ENCODE measurements around the gene MYH7B.

The MYH7B gene

GRCh38 chr20:34992751-34993417, 37.2 kb downstream of the MYH7B start:
- DNase-seq (ENCODE audit: low read depth): no peak

GRCh38 chr20:34993941-34994508, 38.4 kb downstream of the MYH7B start:
- no peak for DNase-seq (ENCODE audit: low read depth)

DNA sequence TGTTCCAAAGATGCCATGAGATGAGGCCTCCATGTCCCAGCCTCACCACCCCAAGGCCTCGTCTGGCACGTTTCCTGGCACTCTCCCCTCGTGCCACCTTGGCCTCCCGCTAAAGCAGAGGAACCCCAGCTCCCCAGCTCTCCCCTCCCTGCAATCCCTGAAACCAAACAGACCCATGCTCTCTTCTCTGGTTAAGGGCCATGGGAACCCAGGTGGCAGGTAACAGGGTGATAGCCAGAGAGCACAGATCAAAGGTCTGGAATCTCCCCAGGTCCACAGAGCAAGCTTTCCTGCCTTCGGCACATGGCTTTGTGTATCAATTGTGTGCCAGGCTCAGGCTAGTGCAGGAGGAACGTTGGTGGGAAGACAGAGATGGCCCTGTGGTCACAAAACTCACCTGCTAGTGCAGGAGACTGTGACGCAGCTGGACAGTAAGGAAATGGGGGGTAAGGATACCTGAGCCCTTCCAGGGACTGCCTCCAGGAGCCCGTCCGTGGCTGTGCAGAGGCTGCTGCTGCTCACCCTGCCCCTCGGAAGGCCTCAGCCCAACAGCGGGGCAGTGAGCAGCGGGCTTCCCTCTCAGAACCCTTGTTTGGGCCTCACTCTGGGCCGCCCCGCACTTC, 39.0 kb downstream of the MYH7B start:
- no peak for DNase-seq (ENCODE audit: low read depth)

GRCh38 chr20:34995192-34995591, 39.5 kb downstream of the MYH7B start:
- no peak for DNase-seq (ENCODE audit: low read depth)

- no peak for DNase-seq (ENCODE audit: low read depth)
These were observed 40.0 kb downstream of the MYH7B start for GRCh38 chr20:34995696-34996095.

- no peak for DNase-seq (ENCODE audit: low read depth)
These were observed 40.8 kb downstream of the MYH7B start for GRCh38 chr20:34996243-34997028.

- no peak for DNase-seq (ENCODE audit: low read depth)
These were observed 41.5 kb downstream of the MYH7B start for GRCh38 chr20:34997131-34997561.

DNA sequence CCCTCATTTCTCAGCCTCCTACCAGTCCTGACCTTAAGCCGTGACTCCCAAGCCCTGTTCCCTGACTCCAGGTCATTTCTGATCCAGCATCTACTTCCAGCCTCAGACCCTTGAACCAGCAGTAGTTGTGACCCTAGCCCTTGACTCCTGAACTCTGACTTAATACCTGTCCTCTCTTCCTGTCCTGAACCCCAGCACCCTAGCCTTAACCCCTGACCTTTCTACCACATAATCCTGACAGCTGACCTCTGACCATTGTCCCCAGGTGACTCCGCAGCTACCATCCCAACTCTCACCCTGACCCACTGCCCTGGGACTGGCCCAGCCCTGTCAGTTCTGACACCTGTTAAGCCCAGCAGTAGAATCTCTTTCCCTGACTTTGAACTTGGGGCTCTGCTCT, 42.1 kb downstream of the MYH7B start:
- no peak for DNase-seq (ENCODE audit: low read depth)

GRCh38 chr20:34998331-34998950, 42.8 kb downstream of the MYH7B start:
- no peak for DNase-seq (ENCODE audit: low read depth)

DNA sequence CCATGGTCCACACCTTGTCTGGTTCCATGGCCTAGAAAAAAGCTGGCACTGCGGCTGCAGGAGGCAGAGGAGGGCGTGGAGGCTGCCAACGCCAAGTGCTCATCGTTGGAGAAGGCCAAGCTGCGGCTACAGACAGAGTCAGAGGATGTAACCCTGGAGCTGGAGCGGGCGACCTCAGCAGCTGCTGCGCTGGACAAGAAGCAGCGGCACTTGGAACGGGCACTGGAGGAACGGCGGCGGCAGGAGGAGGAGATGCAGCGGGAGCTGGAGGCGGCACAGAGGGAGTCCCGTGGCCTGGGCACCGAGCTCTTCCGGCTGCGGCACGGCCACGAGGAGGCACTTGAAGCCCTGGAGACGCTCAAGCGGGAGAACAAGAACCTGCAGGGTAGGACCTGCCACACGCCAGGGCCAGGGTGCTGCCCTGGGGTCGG, 43.4 kb downstream of the MYH7B start:
- no peak for DNase-seq (ENCODE audit: low read depth)

DNA sequence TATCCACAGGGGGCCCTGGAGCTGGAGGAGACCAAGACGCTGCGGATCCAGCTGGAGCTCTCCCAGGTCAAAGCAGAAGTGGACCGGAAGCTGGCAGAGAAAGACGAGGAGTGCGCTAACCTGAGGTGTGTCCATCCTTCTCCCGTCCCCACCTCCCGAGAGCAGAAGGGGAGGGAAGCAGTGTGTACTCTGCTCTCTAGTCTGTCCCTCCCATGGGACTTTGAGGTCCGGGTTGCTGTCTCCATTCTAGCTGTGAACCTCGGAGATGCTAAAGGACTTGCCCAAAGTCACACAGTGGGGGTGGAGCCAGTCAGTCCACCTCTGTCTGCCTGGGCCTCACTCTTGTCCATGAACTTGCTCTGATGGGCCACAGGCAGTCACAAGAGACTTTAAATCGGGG, 44.1 kb downstream of the MYH7B start:
- DNase-seq (ENCODE audit: low read depth): no peak

GRCh38 chr20:35000311-35000921, 44.7 kb downstream of the MYH7B start:
- no peak for DNase-seq (ENCODE audit: low read depth)

- DNase-seq (ENCODE audit: low read depth): no peak
These were observed 45.4 kb downstream of the MYH7B start for GRCh38 chr20:35000922-35001595.

DNA sequence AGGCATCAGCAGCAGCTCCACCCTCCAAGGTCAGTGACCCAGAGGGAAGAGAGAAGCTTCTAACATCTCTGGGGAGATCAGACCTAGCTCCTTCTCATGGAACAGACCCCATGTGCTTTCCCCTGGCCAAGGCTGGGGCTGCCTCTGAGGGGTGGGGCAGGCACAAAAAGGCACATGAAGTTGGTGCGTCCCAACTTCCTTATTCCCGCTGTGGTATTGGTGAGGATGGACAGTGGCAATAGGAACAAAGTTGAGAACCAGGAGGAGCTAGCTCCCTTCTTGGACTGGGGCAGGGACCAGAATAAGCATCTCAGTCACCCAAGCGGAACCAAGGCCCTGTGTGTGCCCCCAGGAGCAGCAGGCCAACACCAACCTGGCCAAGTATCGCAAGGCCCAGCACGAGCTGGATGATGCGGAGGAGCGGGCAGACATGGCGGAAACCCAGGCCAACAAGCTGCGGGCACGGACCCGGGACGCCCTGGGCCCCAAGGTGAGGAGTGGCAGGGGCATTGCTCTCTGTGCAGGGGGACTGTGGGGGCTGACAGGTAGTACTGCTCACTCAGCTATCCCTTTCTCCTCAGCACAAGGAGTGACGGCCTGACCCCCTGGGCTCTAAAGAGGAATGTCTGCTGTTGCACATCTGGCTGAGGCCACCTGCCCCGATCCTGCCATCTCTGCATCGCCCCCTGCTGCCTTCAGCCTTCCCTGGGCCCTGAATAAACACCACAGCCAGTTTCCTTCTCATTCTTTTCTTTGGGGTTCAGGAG, 46.1 kb downstream of the MYH7B start:
- DNase-seq (ENCODE audit: low read depth): no peak

DNA sequence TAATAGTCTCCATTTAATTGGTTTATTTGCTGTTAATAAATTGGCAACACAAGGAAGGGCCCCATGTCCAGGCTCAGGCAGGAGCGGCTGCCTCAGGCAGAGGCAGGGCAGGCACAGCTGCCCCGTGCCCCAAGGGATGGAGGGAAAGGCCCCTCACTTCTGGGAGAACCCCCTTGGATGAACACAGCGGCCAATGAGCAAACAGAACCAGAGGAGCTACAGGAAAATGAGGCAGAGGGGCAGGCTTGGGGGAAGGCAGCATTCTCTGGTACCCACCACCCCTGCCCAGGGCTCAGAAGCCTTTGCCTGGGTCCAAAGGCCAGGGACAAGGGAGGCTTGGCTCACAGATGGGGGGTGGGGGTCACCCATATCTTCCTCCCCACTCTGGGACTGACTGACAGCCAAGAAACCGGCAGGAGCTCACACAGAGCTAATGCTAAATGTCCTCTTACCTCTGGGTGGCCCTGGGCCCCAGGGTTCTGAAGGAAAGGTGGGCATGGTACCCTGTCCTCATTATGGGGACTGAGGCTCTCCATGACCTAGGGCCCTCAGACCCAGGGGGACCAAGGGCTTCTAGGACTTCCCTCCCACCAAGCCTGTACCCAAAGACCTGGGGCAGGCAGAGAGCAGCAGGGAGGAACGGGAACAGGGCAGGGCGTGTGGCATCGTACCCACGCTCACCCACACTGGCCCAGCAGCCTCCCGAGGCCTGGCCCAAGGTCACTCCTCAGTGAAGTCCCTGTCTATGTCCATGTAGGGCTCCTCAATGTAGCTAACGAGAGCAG, 47.0 kb downstream of the MYH7B start:
- no peak for DNase-seq (ENCODE audit: low read depth)

DNA sequence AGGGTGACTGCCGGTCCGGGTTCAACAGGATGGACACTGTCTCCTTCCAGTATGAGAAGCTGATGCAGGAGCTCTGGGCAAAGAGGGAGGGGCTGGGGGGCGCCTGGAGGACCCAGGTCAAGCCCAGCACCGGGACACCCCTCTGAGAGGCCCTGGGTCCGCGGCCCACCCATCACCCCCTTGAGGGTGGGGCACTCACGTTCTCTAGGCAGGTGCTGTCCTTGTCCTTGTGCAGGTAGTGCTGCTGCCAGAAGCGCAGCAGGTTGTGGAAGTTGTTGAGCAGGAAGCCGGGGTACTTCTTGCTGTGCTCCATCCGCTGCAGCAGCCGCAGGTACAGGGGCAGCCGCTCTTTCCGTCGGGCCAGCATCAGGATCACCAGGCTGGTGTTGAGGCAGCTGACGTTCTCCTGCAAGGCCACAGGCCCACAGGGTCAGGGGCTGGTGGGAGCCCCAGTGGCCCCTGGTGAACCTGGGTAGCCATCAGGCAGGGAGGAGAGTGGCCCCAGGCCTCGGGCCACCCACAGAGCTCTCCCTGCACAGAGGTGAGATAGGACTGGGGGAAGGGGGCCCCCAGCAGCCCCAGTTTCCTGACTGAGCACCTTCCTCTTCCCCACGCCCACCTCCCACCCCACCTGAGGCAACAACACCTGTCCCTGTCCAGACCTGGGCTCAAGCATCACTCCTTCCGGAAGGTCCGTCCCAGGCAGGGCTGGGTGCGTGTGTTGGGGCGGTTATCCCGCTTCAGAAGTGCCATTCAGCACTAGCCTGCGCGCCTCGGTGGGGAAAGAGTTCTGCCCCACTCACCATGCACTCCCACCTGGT, 47.8 kb downstream of the MYH7B start:
- no peak for DNase-seq (ENCODE audit: low read depth)

- no peak for DNase-seq (ENCODE audit: low read depth)
These were observed 48.5 kb downstream of the MYH7B start for GRCh38 chr20:35004051-35004725.

DNA sequence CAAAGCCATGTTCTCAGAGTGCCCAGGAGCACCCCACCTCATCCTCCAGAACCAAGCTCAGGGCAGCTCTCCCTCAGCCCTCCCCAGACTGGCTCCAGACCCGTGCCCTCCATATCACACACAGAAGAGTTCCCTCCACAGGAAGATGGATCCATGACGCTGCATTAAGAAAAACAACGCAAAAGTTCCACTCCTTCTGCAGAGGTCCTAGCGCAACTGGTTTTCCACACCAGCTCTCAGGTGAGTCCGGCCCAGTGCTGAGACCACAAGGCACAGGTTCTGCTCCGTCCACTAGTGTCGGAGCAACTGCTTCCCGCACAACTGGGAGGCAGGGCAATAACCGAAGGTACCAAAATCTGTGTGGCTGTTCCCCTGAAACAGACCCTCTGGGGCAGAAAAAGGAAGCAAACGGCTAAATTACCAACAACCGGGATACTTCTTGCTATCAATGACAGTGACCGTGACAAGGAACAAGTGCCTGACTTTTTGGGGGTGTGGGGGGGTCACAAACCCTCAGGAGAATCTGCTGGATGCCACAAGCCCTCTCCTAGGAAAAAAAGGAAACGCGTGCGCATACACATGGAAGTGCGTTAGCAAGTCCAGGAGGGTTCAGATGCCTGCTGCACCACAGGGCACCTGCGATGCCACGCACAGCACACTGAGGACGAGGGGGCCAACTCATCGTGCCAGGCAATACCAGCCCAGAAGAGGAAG, 49.2 kb downstream of the MYH7B start:
- DNase-seq (ENCODE audit: low read depth): no peak

All from CMK (cell line).